OCI-LY1 (cell line): ENCODE data around the gene SC5D.

Experiments
- CTCF ChIP-seq: fragments of 200-600 bp; sonication (generic), shearing (Covaris generic); IDR thresholded peaks from 2 replicates; pipeline ENCODE4 v1.5.1; 2017; ENCODE audit warnings: mild to moderate bottlenecking, antibody characterized with exemption, low read length, moderate library complexity, mixed read lengths
- EZH2 ChIP-seq: fragments of 200-600 bp; sonication (generic), shearing (Covaris generic); IDR thresholded peaks from 2 replicates; pipeline ENCODE4 v1.8.0; 2017; ENCODE audit warnings: borderline replicate concordance, mixed run types, mild to moderate bottlenecking, antibody characterized with exemption, low read length, moderate library complexity, mixed read lengths

- TF ChIP-seq CTCF = no peak
- no peak for TF ChIP-seq EZH2
Observed at GRCh38 chr11:121281698-121282097, 10.9 kb upstream of the SC5D start.
